Measurements from ENCODE around the gene TMEM225.
"Not testable (repeated sequence)": the region's sequence is repeated elsewhere in the genome, so short reads cannot be mapped to it uniquely, and the experiment has no call there.

Gene TMEM225

GRCh38 chr11:123885570-123885969 lies at the start of gene TMEM225:
Gene TMEM225, minus strand, starts transcription at chr11:123885670. Its CDS starts 245 bp downstream, at chr11:123885425.
- DNase-seq: no peak

GRCh38 chr11:123924027-123924426 lies 38.6 kb upstream of the TMEM225 start:
- DNase-seq: no peak

- DNase-seq: no peak
These were observed 35.5 kb upstream of the TMEM225 start for GRCh38 chr11:123920943-123921342.

- no peak for DNase-seq
These were observed 20.4 kb upstream of the TMEM225 start for GRCh38 chr11:123905826-123906225.

- no peak for DNase-seq
These were observed 19.5 kb upstream of the TMEM225 start for GRCh38 chr11:123904932-123905331.

GRCh38 chr11:123903932-123904331 lies 18.5 kb upstream of the TMEM225 start:
- DNase-seq: no peak

- no peak for DNase-seq
These were observed 16.4 kb upstream of the TMEM225 start, which contains the start of gene OR8D4 for GRCh38 chr11:123901867-123902266. Gene OR8D4, plus strand, starts transcription at chr11:123902167. Its CDS starts 4,265 bp downstream, at chr11:123906432.

GRCh38 chr11:123899792-123900191 lies 14.3 kb upstream of the TMEM225 start:
- DNase-seq: no peak

- DNase-seq: no peak
These were observed 6.6 kb upstream of the TMEM225 start for GRCh38 chr11:123892031-123892430.

GRCh38 chr11:123880912-123881311 lies 4.6 kb downstream of the TMEM225 start:
- DNase-seq: no peak

GRCh38 chr11:123867795-123868194 lies 17.7 kb downstream of the TMEM225 start:
- DNase-seq: not testable (repeated sequence)

- DNase-seq: not testable (repeated sequence)
These were observed 20.2 kb downstream of the TMEM225 start for GRCh38 chr11:123865293-123865692.

GRCh38 chr11:123859731-123860130 lies 25.7 kb downstream of the TMEM225 start:
- DNase-seq: no peak

- no peak for DNase-seq
These were observed 29.0 kb downstream of the TMEM225 start for GRCh38 chr11:123856444-123856843.

- DNase-seq: no peak
These were observed 32.4 kb downstream of the TMEM225 start for GRCh38 chr11:123853038-123853437.

GRCh38 chr11:123852321-123852720 lies 33.1 kb downstream of the TMEM225 start:
- DNase-seq: no peak

GRCh38 chr11:123851110-123851509 lies 34.4 kb downstream of the TMEM225 start:
- DNase-seq: no peak

- DNase-seq: no peak
These were observed 44.3 kb downstream of the TMEM225 start for GRCh38 chr11:123841174-123841573.

- DNase-seq: no peak
These were observed 46.3 kb downstream of the TMEM225 start for GRCh38 chr11:123839131-123839530.

- no peak for DNase-seq
These were observed 46.8 kb downstream of the TMEM225 start for GRCh38 chr11:123838659-123839058.

GRCh38 chr11:123838199-123838598 lies 47.3 kb downstream of the TMEM225 start:
- no peak for DNase-seq

GRCh38 chr11:123833095-123833494 lies 52.4 kb downstream of the TMEM225 start:
- no peak for DNase-seq

All from RPMI8226 (cell line).